Parathyroid adenoma (tissue), 2 donors: Measurements from ENCODE around the gene TENM4.

Experiments
- H2AFZ ChIP-seq: fragments of 300-600 bp; sonication (generic); one replicate; pipeline ENCODE4 v1.7.0; 2017; ENCODE audit warnings: antibody characterized with exemption, mild to moderate bottlenecking
- H3K27ac ChIP-seq: fragments of 300-600 bp; sonication (generic); one replicate; pipeline ENCODE4 v1.7.0; 2017
- H3K27me3 ChIP-seq: fragments of 300-600 bp; sonication (generic); one replicate; pipeline ENCODE4 v1.7.0; 2017; ENCODE audit warnings: low read length; ENCODE audit not compliant: control insufficient read depth, insufficient read depth
- H3K36me3 ChIP-seq: fragments of 300-600 bp; sonication (generic); one replicate; pipeline ENCODE4 v1.7.0; 2017; ENCODE audit warnings: low read length; ENCODE audit not compliant: control insufficient read depth, insufficient read depth
- H3K4me1 ChIP-seq: fragments of 300-600 bp; sonication (generic); one replicate; pipeline ENCODE4 v1.7.0; 2017; ENCODE audit warnings: control low read depth
- H3K4me2 ChIP-seq: fragments of 300-600 bp; sonication (generic); one replicate; pipeline ENCODE4 v1.7.0; 2017; ENCODE audit warnings: low read length
- H3K4me3 ChIP-seq: fragments of 300-600 bp; sonication (generic); one replicate; pipeline ENCODE4 v1.7.0; 2017; ENCODE audit warnings: low read depth, low read length
- H3K79me2 ChIP-seq: fragments of 300-600 bp; sonication (generic); one replicate; pipeline ENCODE4 v1.7.0; 2017; ENCODE audit warnings: control low read depth
- H3K9ac ChIP-seq: fragments of 300-600 bp; sonication (generic); one replicate; pipeline ENCODE4 v1.7.0; 2017; ENCODE audit warnings: mild to moderate bottlenecking
- H3K9me3 ChIP-seq: fragments of 300-600 bp; sonication (generic); one replicate; pipeline ENCODE4 v1.7.0; 2017; ENCODE audit warnings: low read length; ENCODE audit not compliant: control insufficient read depth
- CTCF ChIP-seq: fragments of 300-600 bp; sonication (generic); IDR thresholded peaks from one replicate; pipeline ENCODE4 v1.7.0; 2017; ENCODE audit warnings: antibody characterized with exemption, mild to moderate bottlenecking
- donor health status: primary hyperparathyroidism.

TENM4 gene

GRCh38 chr11:79068356-79068755 is 372.5 kb downstream of the TENM4 start:
- Histone ChIP-seq H3K9ac (no peak overlapping the region), H3K4me1 (no peaks in the 10 kb centered on the region), H3K9me3 (no peaks in the 10 kb centered on the region), H3K36me3 (no peaks in the 10 kb centered on the region), H2AFZ (no peak overlapping the region), H3K79me2 (no peaks in the 10 kb centered on the region), H3K27ac (no peak overlapping the region), H3K4me2 (no peak overlapping the region), H3K4me3 (no peak overlapping the region), H3K27me3 (no peaks in the 10 kb centered on the region)
- no peak for TF ChIP-seq CTCF

GRCh38 chr11:79067352-79067679 is 373.5 kb downstream of the TENM4 start:
- no peaks in the 10 kb centered on the region for H3K27me3 ChIP-seq
- H2AFZ ChIP-seq: no peak overlapping the region
- no peaks in the 10 kb centered on the region for H3K4me1 ChIP-seq
- no peak overlapping the region for H3K27ac ChIP-seq
- H3K4me2 ChIP-seq: no peak overlapping the region
- H3K79me2 ChIP-seq: no peaks in the 10 kb centered on the region
- H3K36me3 ChIP-seq: no peaks in the 10 kb centered on the region
- no peak overlapping the region for H3K4me3 ChIP-seq
- no peak overlapping the region for H3K9ac ChIP-seq
- TF ChIP-seq CTCF: no peak
- no peaks in the 10 kb centered on the region for H3K9me3 ChIP-seq

- Histone ChIP-seq H3K4me2 (no peak overlapping the region), H3K36me3 (no peaks in the 10 kb centered on the region), H3K9me3 (no peaks in the 10 kb centered on the region), H3K4me1 (no peaks in the 10 kb centered on the region), H3K79me2 (no peaks in the 10 kb centered on the region), H3K4me3 (no peak overlapping the region), H2AFZ (no peak overlapping the region), H3K27me3 (no peaks in the 10 kb centered on the region), H3K27ac (no peak overlapping the region), H3K9ac (no peak overlapping the region)
- no peak for TF ChIP-seq CTCF
Measured at GRCh38 chr11:79066456-79067351, 374.1 kb downstream of the TENM4 start.

GRCh38 chr11:79062814-79063762 is 377.7 kb downstream of the TENM4 start:
- Histone ChIP-seq H3K27ac (no peak overlapping the region), H3K27me3 (no peaks in the 10 kb centered on the region), H3K9me3 (no peaks in the 10 kb centered on the region)

More at GRCh38 chr11:79062814-79063762, 377.7 kb downstream of the TENM4 start:
- Histone ChIP-seq H3K4me2 (no peak overlapping the region), H3K4me1 (no peaks in the 10 kb centered on the region), H3K36me3 (no peaks in the 10 kb centered on the region), H2AFZ (no peak overlapping the region), H3K9ac (no peak overlapping the region), H3K79me2 (no peaks in the 10 kb centered on the region), H3K4me3 (no peak overlapping the region)
- TF ChIP-seq CTCF: no peak
